ENCODE results near the gene TNIK.
A peak's percentile ranks its signal among the peaks of the same experiment; 100 is the strongest.

TNIK gene

GRCh38 chr3:171268677-171269076 lies 191.5 kb downstream of the TNIK start:
- H3K4me3 ChIP-seq (ENCODE audit: control insufficient read depth, low read depth, low read length) = no peak overlapping the region
- no peak for DNase-seq (ENCODE audit: low read depth)
- no peak for TF ChIP-seq CTCF (conservative IDR thresholded peaks at IDR 0.05; ENCODE audit: control insufficient read depth, insufficient read depth, low read depth, low read length)

- DNase-seq (ENCODE audit: low read depth) = no peak
- TF ChIP-seq CTCF (conservative IDR thresholded peaks at IDR 0.05; ENCODE audit: control insufficient read depth, insufficient read depth, low read depth, low read length) = no peak
- H3K4me3 ChIP-seq (ENCODE audit: control insufficient read depth, low read depth, low read length) = no peak overlapping the region
These were observed 193.1 kb downstream of the TNIK start for GRCh38 chr3:171267104-171267503.

GRCh38 chr3:171266740-171267073 lies 193.5 kb downstream of the TNIK start:
- no peak for DNase-seq (ENCODE audit: low read depth)
- H3K4me3 ChIP-seq (ENCODE audit: control insufficient read depth, low read depth, low read length) = no peak overlapping the region
- TF ChIP-seq CTCF (conservative IDR thresholded peaks at IDR 0.05; ENCODE audit: control insufficient read depth, insufficient read depth, low read depth, low read length) = no peak

- DNase-seq (ENCODE audit: low read depth) = peak; percentile 17
- no peak overlapping the region for H3K4me3 ChIP-seq (ENCODE audit: control insufficient read depth, low read depth, low read length)
- no peak for TF ChIP-seq CTCF (conservative IDR thresholded peaks at IDR 0.05; ENCODE audit: control insufficient read depth, insufficient read depth, low read depth, low read length)
These were observed 194.0 kb downstream of the TNIK start for GRCh38 chr3:171266034-171266739.

GRCh38 chr3:171264758-171265157 lies 195.4 kb downstream of the TNIK start:
- no peak for TF ChIP-seq CTCF (conservative IDR thresholded peaks at IDR 0.05; ENCODE audit: control insufficient read depth, insufficient read depth, low read depth, low read length)
- no peak for DNase-seq (ENCODE audit: low read depth)
- no peak overlapping the region for H3K4me3 ChIP-seq (ENCODE audit: control insufficient read depth, low read depth, low read length)

- no peak for TF ChIP-seq CTCF (conservative IDR thresholded peaks at IDR 0.05; ENCODE audit: control insufficient read depth, insufficient read depth, low read depth, low read length)
- DNase-seq (ENCODE audit: low read depth) = no peak
- no peak overlapping the region for H3K4me3 ChIP-seq (ENCODE audit: control insufficient read depth, low read depth, low read length)
These were observed 197.8 kb downstream of the TNIK start for GRCh38 chr3:171262431-171262830.

GRCh38 chr3:171261487-171261886 lies 198.7 kb downstream of the TNIK start:
- no peak for TF ChIP-seq CTCF (conservative IDR thresholded peaks at IDR 0.05; ENCODE audit: control insufficient read depth, insufficient read depth, low read depth, low read length)
- no peak overlapping the region for H3K4me3 ChIP-seq (ENCODE audit: control insufficient read depth, low read depth, low read length)
- DNase-seq (ENCODE audit: low read depth) = no peak

All from fibroblast of mammary gland (primary cell).